ENCODE data around the gene EXOC3. TPM values are rescaled to one million over a fixed set of nuclear protein-coding genes. Genes with fewer than 3 reads are reported as not detected.

Gene EXOC3
- total RNA-seq, 1 experiment from 2014 or later, result 52.4 TPM

DNA sequence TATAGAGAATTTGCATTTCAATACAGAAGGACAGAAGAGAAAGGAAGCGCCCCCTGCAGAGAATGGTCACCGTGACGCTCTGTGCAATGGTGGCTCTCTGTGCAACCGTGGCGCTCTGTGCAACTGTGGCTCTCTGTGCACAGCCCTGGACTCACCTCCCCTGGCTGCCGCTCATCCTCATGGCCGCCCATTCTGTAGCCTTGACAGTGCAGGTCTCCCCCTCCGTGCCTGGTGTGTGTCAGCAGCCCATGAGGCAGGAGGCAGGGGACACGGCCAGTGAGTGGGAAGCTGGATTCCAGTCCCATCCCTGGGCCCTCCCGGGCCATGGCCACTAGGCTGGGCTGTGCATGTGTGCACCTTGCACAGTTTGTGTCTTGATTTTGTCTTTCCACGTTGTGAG lies 12.0 kb downstream of the EXOC3 start:
- BruUV-seq (replicated peaks), result no TSS peak

More for the DNA sequence above, 12.0 kb downstream of the EXOC3 start:
- H3K27me3 ChIP-seq (ENCODE audit: insufficient read depth, low read length), result no peaks in the 10 kb centered on the region
- H3K79me2 ChIP-seq (ENCODE audit: insufficient read depth, low read length), result peaks cover 75% of the 10 kb centered on the region
- H3K4me3 ChIP-seq (replicated peaks in 1 of 2; ENCODE audit: low read depth in 1 of 2, low read length in 2 of 2), result no peak overlapping the region
- intact Hi-C loops (cut with micrococcal nuclease), result loop anchor here (10.0 kb wide), 1 partner anchor 160 kb away; the partner anchor contains the start of gene CEP72
- H3K9me2 ChIP-seq (ENCODE audit: insufficient read depth), result no peaks in the 10 kb centered on the region
- H3K36me3 ChIP-seq (ENCODE audit: control insufficient read depth in 1 of 2, insufficient read depth in 2 of 2, low read length in 2 of 2), result peaks cover 19 to 45% of the 10 kb centered on the region in 2 experiments
- no peak overlapping the region for H3K27ac ChIP-seq (ENCODE audit: low read depth, low read length)
- no peaks in the 10 kb centered on the region for H4K20me1 ChIP-seq (ENCODE audit: insufficient read depth)
- DNase-seq (ENCODE audit: low read depth, low spot score), result no peak
- 0 out of 2 replicates have a peak, but pooled peaks have one; percentile 25 for ATAC-seq
- no peak overlapping the region for H3K4me2 ChIP-seq (ENCODE audit: low read length)
- CTCF ChIA-PET, result interaction anchor here (0.7 kb wide), 1 partner anchor 8 kb away, joined by 4 read pairs; no protein-coding TSS in a partner anchor
- POLR2A ChIA-PET, result no interaction called here
- H3K9ac ChIP-seq (ENCODE audit: low read length), result no peak overlapping the region
- RAD21 ChIA-PET (ENCODE audit: low non-redundant PET in 1 of 2, low total read pairs in 2 of 2, uncharacterized antibody in 2 of 2, unreplicated experiment in 2 of 2), result no interaction called here
- TF ChIP-seq SP1 (IDR thresholded peaks at IDR 0.05; ENCODE audit: low read depth), result no peak
- no peak for TF ChIP-seq SIN3A (IDR thresholded peaks at IDR 0.05; ENCODE audit: low read depth)
- TF ChIP-seq ZNF274 (IDR thresholded peaks at IDR 0.05; ENCODE audit: low read depth, low read length), result no peak
- no peak for TF ChIP-seq CEBPB (IDR thresholded peaks at IDR 0.05; ENCODE audit: low read depth)
- TF ChIP-seq, protein P1, sequence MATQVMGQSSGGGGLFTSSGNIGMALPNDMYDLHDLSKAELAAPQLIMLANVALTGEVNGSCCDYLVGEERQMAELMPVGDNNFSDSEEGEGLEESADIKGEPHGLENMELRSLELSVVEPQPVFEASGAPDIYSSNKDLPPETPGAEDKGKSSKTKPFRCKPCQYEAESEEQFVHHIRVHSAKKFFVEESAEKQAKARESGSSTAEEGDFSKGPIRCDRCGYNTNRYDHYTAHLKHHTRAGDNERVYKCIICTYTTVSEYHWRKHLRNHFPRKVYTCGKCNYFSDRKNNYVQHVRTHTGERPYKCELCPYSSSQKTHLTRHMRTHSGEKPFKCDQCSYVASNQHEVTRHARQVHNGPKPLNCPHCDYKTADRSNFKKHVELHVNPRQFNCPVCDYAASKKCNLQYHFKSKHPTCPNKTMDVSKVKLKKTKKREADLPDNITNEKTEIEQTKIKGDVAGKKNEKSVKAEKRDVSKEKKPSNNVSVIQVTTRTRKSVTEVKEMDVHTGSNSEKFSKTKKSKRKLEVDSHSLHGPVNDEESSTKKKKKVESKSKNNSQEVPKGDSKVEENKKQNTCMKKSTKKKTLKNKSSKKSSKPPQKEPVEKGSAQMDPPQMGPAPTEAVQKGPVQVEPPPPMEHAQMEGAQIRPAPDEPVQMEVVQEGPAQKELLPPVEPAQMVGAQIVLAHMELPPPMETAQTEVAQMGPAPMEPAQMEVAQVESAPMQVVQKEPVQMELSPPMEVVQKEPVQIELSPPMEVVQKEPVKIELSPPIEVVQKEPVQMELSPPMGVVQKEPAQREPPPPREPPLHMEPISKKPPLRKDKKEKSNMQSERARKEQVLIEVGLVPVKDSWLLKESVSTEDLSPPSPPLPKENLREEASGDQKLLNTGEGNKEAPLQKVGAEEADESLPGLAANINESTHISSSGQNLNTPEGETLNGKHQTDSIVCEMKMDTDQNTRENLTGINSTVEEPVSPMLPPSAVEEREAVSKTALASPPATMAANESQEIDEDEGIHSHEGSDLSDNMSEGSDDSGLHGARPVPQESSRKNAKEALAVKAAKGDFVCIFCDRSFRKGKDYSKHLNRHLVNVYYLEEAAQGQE (IDR thresholded peaks at IDR 0.05; ENCODE audit: low read depth), result no peak
- no peak for TF ChIP-seq EZH2phosphoT487 (IDR thresholded peaks at IDR 0.05; ENCODE audit: borderline replicate concordance)
- no peak for TF ChIP-seq RAD21 (IDR thresholded peaks at IDR 0.05; ENCODE audit: low read depth)
- no peak for TF ChIP-seq SRF (IDR thresholded peaks at IDR 0.05; ENCODE audit: low read depth)
- TF ChIP-seq YY1 (IDR thresholded peaks at IDR 0.05; ENCODE audit: extremely low read depth, insufficient replicate concordance, low read depth, low read length), result no peak
- no peak for TF ChIP-seq POLR2A (IDR thresholded peaks at IDR 0.05; ENCODE audit: borderline replicate concordance, extremely low read depth, insufficient read depth, insufficient read length)
- peaks cover 0 to 10% of the 10 kb centered on the region in 2 experiments; a peak in 1 of 4 replicates for H3K9me3 ChIP-seq (ENCODE audit: control insufficient read depth in 1 of 2, insufficient read depth in 1 of 2, low read depth in 1 of 2, low read length in 2 of 2)
- H3K4me1 ChIP-seq (ENCODE audit: control insufficient read depth in 1 of 2, insufficient read depth in 2 of 2, low read length in 2 of 2), result peaks cover 0 to 12% of the 10 kb centered on the region in 2 experiments; a peak in 2 of 4 replicates
- no peak overlapping the region for H2AFZ ChIP-seq (ENCODE audit: low read depth, low read length, poor library complexity, severe bottlenecking)
